ENCODE measurements around the gene DQX1.

DNA sequence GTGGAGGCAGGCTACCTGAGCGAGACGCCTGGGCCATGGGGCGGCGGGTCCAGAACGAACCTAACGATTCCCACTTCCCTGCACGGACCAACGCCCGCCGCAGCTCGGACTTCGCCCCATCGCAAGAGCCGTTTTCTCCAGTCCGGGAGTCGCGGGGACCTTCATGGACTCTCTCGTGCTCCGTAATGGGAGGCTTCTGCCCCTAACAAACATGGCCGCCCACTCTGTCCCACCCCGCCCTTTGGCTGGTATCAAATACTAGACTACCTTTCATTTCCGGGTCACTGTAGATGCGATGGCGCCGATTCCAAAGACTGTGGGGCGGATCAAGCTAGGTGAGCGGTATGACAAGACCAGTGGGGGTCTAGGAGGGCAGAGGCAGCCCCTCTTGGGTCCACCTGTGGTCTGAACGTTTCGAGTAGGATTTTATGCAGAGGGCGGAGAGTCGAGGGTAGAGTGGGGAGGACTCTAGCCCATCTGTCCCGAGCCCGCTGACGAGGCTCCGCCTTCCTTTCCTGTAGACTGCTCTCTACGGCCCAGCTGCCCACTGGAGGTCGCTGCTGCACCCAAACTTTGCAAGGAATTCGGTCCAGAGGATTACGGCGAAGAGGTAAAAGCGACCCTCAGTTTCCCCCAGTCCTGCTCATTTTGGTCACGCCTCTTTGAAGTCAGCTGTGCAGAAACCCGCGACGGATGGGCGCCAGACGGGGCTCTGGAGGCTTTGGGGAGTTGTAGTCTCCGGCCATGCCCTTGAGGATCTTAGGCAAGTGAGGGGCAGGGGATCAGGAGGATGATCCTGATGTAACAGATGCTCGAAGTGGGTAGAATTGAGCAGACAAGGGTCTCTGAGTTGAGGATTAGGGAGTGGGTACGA is 43.0 kb downstream of the DQX1 start, which contains the start of the genes CCDC142 and TTC31:
- TF ChIP-seq, protein P1, sequence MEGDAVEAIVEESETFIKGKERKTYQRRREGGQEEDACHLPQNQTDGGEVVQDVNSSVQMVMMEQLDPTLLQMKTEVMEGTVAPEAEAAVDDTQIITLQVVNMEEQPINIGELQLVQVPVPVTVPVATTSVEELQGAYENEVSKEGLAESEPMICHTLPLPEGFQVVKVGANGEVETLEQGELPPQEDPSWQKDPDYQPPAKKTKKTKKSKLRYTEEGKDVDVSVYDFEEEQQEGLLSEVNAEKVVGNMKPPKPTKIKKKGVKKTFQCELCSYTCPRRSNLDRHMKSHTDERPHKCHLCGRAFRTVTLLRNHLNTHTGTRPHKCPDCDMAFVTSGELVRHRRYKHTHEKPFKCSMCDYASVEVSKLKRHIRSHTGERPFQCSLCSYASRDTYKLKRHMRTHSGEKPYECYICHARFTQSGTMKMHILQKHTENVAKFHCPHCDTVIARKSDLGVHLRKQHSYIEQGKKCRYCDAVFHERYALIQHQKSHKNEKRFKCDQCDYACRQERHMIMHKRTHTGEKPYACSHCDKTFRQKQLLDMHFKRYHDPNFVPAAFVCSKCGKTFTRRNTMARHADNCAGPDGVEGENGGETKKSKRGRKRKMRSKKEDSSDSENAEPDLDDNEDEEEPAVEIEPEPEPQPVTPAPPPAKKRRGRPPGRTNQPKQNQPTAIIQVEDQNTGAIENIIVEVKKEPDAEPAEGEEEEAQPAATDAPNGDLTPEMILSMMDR (conservative IDR thresholded peaks at IDR 0.05): peak; percentile 91
- no peak for TF ChIP-seq EZH2 (IDR thresholded peaks at IDR 0.05; ENCODE audit: low read depth)

Data from PC-9 (cell line).